Measurements from ENCODE around the gene FAM120A. TPM values are rescaled to one million over a fixed set of nuclear protein-coding genes. Genes with fewer than 3 reads are reported as not detected.

Gene FAM120A
- total RNA-seq, 6 experiments from 2014 or later = 61.9 to 92.1 (median 76.0) TPM

DNA sequence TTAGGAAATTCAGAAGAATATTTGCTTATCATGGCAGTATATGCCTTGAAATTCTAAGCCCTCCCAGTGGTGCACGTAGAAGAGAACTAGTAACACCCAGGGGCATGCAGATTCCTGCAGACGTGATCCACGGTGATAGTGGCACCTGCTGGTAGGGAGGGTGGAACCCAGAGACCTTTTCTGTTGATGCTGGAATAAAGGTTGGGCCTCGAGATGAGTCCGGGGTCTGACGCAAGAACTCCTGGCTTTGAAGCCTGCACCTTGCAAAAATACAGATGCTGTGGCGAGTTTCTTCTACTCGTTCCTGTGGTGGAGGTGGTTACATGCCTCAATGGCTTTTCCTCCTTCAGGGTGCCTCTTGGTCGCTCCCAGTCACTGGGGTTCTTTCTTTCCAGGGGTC lies 85.4 kb downstream of the FAM120A start:
- ATAC-seq (peak in 1 of 4 donors; percentile 19), DNase-seq (no peak)
- Histone ChIP-seq H3K36me3 (peaks cover 6 to 45% (median 14%) of the 10 kb centered on the region in 4 donors), H3K27me3 (no peaks in the 10 kb centered on the region), H3K4me1 (no peaks in the 10 kb centered on the region), H3K9me3 (no peaks in the 10 kb centered on the region), H3K27ac (no peak overlapping the region), H3K4me3 (no peak overlapping the region)
- WGBS (ENCODE audit: insufficient coverage, low coverage, low lambda C conversion rate, missing lambda C conversion rate) = 79% methylated on average over 9 of the region's 9 CpGs
- TF ChIP-seq, protein P1, sequence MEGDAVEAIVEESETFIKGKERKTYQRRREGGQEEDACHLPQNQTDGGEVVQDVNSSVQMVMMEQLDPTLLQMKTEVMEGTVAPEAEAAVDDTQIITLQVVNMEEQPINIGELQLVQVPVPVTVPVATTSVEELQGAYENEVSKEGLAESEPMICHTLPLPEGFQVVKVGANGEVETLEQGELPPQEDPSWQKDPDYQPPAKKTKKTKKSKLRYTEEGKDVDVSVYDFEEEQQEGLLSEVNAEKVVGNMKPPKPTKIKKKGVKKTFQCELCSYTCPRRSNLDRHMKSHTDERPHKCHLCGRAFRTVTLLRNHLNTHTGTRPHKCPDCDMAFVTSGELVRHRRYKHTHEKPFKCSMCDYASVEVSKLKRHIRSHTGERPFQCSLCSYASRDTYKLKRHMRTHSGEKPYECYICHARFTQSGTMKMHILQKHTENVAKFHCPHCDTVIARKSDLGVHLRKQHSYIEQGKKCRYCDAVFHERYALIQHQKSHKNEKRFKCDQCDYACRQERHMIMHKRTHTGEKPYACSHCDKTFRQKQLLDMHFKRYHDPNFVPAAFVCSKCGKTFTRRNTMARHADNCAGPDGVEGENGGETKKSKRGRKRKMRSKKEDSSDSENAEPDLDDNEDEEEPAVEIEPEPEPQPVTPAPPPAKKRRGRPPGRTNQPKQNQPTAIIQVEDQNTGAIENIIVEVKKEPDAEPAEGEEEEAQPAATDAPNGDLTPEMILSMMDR (IDR thresholded peaks at IDR 0.05) = no peak
- TF ChIP-seq POLR2A (IDR thresholded peaks at IDR 0.05) = no peak
- intact Hi-C loops (cut with DNase I) = no loop called here

DNA sequence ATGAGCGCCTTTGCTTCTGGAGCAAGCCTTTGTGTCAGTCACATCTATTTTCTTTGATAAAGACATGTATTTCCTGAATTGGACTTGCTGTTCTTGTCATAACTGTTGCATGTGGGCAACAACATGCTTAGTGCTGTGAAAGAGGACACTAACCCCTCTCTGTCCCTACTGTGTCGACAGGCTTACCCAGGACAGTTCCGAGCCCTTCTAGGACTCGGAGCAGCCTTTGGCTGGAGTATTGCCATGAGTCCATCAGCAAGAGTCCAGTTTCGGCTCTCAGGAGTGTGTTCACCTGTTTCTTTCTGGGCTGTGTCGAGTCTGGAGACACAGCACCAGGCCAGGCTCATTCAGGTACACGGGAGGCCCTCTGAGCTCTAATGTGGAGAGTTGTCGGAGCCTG lies 88.8 kb downstream of the FAM120A start:
- Histone ChIP-seq H3K4me1 (no peaks in the 10 kb centered on the region), H3K9me3 (no peaks in the 10 kb centered on the region), H3K4me3 (no peak overlapping the region), H3K27ac (no peak overlapping the region), H3K36me3 (peaks cover 0 to 42% (median 9%) of the 10 kb centered on the region in 4 donors), H3K27me3 (no peaks in the 10 kb centered on the region)
- WGBS (ENCODE audit: insufficient coverage, low coverage, low lambda C conversion rate, missing lambda C conversion rate) = 89% methylated on average over 6 of the region's 8 CpGs
- DNase-seq (no peak), ATAC-seq (no peak)
- intact Hi-C loops (cut with DNase I) = no loop called here
- TF ChIP-seq, protein P1 (IDR thresholded peaks at IDR 0.05) = no peak
- TF ChIP-seq POLR2A (IDR thresholded peaks at IDR 0.05) = no peak

DNA sequence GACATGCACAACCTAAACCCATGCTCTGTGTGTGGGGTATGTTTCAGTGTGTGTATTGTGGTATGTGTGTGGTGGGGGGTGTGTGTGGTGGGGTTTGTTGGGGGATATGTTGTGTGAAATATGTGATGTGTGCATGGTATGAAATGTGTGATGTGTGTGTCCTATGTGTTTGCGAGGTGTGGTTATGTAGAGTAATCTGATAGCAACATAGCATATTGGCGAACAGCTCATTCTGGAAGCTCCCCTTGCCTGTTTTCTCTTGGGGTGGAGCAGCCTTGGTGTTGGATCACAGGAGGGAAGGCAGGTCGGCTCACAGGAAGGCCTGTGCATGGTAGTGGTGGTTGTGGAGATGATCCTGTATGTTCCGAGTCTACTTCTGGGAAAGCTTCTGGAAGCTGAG lies 89.5 kb downstream of the FAM120A start:
- peaks cover 0 to 40% (median 10%) of the 10 kb centered on the region in 4 donors for H3K36me3 ChIP-seq
- H3K4me1 ChIP-seq = no peaks in the 10 kb centered on the region
- H3K9me3 ChIP-seq = no peaks in the 10 kb centered on the region
- TF ChIP-seq POLR2A (IDR thresholded peaks at IDR 0.05) = no peak
- TF ChIP-seq, protein P1 (IDR thresholded peaks at IDR 0.05) = no peak
- WGBS (ENCODE audit: insufficient coverage, low coverage, low lambda C conversion rate, missing lambda C conversion rate) = 100% methylated on average over 2 of the region's 4 CpGs
- H3K27me3 ChIP-seq = no peaks in the 10 kb centered on the region
- no peak overlapping the region for H3K4me3 ChIP-seq
- DNase-seq (no peak), ATAC-seq (no peak)
- no peak overlapping the region for H3K27ac ChIP-seq
- intact Hi-C loops (cut with DNase I) = no loop called here

DNA sequence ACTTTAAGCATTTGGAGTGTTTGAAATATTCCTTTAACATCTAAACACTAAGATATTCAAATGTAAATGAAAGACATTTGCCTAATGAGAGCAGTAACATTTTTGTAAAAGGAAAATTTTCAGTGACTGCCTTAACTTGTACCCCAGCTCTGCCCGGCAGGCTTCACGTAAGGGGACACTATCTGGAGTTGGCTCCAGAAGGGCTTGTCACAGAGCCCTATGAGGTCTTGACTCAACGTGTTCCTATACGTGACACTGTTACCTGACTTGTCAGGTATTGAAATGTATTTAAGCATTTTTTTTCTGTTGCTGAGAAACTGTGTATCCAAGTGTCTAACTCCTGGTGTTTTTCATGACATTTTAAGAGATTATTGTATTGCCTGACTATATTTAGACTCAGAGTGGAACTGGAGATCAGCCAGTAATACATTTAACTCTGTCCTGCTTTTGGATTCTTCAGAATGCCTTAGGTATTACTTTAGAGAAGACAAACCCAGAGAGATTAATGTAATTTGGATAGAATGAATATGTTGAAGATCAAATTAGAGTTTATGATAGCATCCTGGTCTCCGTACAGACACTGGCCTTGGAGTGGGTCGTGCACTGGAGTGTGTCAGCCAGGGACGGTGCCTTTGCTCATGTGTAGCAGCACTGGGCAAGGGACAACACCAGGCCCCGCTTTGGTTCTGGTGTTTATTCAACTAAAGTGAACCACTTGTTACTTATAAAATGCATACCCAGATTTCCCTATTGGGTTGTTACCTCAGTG lies 90.3 kb downstream of the FAM120A start:
- ATAC-seq (no peak), DNase-seq (no peak)
- Histone ChIP-seq H3K9me3 (no peaks in the 10 kb centered on the region), H3K27ac (no peak overlapping the region), H3K36me3 (peaks cover 0 to 40% (median 13%) of the 10 kb centered on the region in 4 donors), H3K27me3 (no peaks in the 10 kb centered on the region), H3K4me3 (no peak overlapping the region), H3K4me1 (no peaks in the 10 kb centered on the region)
- TF ChIP-seq, protein P1 (IDR thresholded peaks at IDR 0.05) = no peak
- TF ChIP-seq POLR2A (IDR thresholded peaks at IDR 0.05) = no peak
- intact Hi-C loops (cut with DNase I) = no loop called here
- WGBS (ENCODE audit: insufficient coverage, low coverage, low lambda C conversion rate, missing lambda C conversion rate) = 74% methylated on average over 5 of the region's 8 CpGs
